ENCODE results near the gene SPATA24.
"Not testable (repeated sequence)": the region's sequence is repeated elsewhere in the genome, so short reads cannot be mapped to it uniquely, and the experiment has no call there.

SPATA24 gene

DNA sequence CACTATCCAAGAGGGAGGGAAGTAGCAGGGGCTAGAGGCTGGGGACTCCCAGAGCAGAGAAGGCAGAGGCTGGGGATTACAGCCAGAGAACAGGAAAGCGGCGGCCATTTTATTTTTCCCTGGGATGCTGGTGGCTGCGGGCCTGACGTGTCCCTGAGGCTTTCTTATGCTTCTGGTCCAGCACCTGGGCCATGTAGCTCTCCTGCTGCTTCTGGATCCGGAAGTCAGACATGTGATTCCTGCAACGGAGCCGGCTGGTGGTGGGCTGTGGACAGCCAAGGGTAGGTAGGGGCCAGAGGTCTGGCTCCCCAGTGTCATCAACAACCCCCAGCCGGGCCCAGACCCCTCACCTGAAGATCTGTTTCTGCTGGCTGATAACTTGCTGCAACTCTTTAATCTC lies 7.2 kb downstream of the SPATA24 start:
- DNase-seq (ENCODE audit: extremely low spot score, insufficient read length, low read depth) (no peak), FAIRE-seq (no peak)

DNA sequence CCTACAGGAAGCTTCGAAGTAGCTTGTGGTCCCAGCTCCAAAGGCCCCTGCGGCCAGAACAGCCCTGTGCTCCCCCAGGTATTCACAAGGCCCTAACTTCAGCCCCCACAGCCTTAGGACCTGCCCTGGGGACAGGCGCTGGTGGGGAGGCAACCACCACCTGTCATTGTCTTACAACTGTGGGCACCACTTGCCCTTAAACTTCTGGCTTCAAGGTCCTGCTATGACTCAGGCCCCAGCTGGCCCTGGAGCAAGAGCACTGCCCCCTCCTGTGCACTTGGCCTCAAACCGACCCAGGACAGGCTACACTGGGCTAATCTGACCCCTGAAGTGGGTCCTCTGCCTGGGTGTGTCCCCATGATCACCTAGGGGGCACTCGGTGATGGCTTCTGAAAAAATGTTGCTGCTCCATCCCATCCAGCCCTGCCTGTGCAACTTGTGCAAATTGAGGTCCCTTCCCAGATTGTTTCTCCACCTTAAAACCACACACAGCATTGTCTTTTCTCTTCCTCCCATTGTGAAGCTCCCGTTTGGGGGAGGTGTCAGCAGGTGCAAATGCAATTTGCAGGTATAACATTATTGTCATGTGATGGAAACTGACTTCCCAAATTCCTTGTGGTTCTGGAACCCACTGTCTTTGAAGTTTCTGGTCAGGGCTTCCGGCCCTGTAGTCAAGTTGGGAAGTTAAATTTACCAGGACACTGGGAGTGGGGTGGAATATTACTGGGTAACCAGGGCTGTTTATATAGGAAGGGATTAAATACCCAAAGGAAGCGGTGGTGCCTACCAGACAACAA lies 7.8 kb downstream of the SPATA24 start:
- DNase-seq (ENCODE audit: extremely low spot score, insufficient read length, low read depth) (no peak), FAIRE-seq (peak; percentile 38)

DNA sequence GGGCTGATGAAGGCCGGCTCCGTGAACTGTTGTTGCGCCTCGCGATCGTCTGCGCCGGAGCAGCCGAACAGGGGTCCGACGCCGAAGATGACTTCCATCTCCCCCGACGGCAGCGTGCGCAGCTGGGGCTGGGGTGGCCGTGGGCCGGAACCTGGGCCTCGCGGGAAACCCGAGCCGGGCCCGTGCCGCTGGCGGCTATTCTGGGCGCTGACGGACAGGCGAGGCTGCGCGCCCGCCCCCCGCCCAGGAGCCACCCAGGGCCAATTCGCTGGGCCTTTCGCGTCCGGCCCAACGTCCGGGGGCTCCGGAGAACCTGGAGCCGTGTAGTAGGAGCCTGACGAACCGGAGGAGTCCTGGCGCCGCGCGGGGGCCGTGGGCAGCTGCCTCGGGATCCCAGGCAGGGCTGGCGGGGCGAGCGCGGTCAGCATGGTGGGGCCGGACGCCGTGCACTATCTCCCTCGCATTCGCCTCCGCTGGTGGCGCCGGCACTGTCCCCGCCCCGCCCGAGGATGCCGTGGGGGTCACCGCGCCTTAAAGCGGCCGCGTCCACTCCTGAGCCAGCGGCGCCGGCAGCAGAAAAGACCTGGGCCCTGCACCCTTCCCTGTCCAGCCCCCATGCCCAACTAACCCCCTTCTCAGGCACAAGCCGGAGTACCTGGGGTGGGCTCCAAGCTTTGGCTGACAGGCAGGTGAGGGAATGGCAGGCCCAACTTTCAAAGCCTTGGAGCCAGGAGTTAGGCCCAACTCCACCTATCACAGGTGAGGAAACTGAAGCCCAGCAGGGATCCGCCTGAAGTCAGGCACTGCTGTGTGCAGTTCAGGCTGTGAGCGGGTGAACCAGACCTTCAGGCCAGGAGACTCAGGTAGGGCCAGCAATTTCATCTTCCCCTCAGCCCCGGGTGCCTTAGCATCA lies 9.0 kb downstream of the SPATA24 start, which contains the start of gene PROB1:
Gene PROB1, minus strand, starts transcription at position 451 of the 913 bp plus-strand sequence. Its CDS starts 23 bp downstream, at position 428.
- FAIRE-seq (no peak), DNase-seq (ENCODE audit: extremely low spot score, insufficient read length, low read depth) (no peak)

DNA sequence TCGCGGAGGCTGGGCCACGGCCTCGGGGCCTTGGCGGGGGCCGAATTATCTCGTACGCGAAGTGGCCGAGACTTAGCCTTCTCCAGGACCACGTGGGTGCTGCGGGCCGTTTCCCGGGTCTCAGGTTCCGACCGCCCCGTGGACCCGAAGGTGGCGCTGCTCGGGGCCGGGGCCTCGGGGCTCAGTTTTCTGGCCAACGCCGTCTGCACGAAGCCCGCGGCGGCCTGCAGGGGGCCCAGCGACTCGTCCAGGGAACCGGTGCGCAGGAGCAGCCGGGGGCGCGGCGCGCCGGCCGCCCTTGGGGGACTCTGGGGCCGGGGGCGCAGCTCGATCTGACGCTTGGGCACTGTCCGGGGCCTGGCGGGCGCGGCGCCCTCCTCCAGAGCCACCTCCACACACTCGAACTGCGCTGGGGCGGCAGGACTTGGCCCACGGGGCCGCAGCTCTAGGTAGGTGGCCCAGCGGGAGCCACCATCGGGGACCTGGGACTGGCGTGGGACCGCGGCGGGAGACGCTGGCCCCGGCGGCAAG lies 9.7 kb downstream of the SPATA24 start:
- DNase-seq (ENCODE audit: extremely low spot score, insufficient read length, low read depth) (no peak), FAIRE-seq (peak; percentile 26)

DNA sequence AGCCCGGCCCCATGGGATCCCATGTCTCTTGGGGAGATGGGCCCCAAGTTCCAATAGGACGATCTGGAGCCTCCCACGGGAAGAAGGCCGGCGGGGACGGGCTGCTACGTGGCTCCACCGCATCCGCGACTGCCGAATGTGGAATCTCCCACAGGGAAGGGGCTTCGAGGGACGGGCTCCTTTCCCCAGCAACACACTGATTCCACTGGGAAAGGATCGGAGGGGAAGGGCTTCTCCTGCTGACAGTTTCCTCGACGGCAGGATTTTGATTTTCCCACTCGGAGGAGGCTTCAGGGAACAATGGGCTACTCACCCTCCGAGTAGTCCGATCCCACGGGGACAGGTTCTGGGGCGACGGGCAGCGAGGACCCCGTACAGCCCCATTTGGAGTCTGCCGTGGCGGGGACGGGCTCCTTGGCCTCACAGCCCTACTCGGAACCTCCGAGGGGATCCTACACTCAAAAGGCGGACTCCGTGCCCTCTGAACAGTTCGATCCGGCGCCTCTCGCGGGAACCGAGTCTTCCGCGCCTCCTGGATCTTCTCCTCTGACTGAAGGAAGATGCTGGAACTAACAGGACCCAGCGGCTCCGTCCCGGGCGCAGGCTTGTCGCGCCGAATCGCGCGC lies 10.3 kb downstream of the SPATA24 start:
- FAIRE-seq (no peak), DNase-seq (ENCODE audit: extremely low spot score, insufficient read length, low read depth) (no peak)

DNA sequence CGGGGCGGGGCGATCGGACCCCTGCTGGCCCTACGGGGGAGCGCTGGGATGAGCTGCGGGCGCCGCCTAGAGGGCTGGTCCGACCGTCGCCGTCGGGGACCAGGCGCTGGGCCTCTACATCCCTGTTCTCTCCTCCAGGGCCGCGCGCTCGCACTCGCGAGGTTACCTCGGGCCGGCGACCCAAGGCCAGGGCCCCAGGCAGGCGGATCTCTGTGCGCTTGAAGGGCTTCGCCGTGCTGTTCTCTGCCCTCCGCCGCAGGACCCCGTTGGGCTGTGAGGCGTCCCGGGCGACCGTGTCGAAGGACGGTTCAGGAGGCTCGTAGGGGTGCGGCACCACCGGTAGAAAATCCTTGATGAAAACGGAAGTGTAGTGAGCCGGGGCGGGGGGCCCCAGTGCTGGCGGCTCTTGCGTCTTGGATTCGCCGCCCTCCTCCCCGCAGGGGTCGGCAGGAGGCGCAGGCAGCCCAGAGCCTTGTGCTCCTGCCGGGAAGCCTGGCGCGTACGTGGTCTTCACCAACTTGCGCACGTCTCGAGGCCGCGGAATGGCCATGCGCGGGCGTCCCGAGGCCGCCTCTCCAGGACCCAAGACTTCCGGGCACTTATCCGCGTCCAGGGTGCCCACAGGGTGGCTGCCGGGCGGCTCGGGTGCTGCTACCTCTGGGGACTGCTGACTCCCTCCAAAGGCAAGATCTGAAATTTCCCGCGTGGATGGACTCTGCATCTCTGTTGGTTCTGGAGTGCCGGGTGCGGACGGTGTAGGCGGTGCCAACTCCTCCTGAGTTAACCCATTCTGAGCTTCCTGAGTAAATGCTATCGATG lies 11.0 kb downstream of the SPATA24 start:
- peak; percentile 82 for FAIRE-seq
- peak; percentile 70 for DNase-seq (ENCODE audit: extremely low spot score, insufficient read length, low read depth)

- DNase-seq (ENCODE audit: extremely low spot score, insufficient read length, low read depth) = no peak
- no peak for FAIRE-seq
Measured at GRCh38 chr5:139392324-139392677, 11.6 kb downstream of the SPATA24 start.

- no peak for DNase-seq (ENCODE audit: extremely low spot score, insufficient read length, low read depth)
- peak; percentile 79 for FAIRE-seq
Measured at GRCh38 chr5:139391570-139392323, 12.1 kb downstream of the SPATA24 start.

- FAIRE-seq = no peak
- DNase-seq (ENCODE audit: extremely low spot score, insufficient read length, low read depth) = no peak
Measured at GRCh38 chr5:139390639-139391569, 13.0 kb downstream of the SPATA24 start.

- FAIRE-seq (peak; percentile 97), DNase-seq (ENCODE audit: extremely low spot score, insufficient read length, low read depth) (peak; percentile 88)
Measured at GRCh38 chr5:139389701-139390638, 13.9 kb downstream of the SPATA24 start, which contains the start of gene MZB1. TSS of gene MZB1 (minus strand) at chr5:139389913. CDS start at chr5:139389856, 57 bp downstream.

- DNase-seq (ENCODE audit: extremely low spot score, insufficient read length, low read depth) (no peak), FAIRE-seq (peak; percentile 77)
Measured at GRCh38 chr5:139388198-139388821, 15.6 kb downstream of the SPATA24 start.

DNA sequence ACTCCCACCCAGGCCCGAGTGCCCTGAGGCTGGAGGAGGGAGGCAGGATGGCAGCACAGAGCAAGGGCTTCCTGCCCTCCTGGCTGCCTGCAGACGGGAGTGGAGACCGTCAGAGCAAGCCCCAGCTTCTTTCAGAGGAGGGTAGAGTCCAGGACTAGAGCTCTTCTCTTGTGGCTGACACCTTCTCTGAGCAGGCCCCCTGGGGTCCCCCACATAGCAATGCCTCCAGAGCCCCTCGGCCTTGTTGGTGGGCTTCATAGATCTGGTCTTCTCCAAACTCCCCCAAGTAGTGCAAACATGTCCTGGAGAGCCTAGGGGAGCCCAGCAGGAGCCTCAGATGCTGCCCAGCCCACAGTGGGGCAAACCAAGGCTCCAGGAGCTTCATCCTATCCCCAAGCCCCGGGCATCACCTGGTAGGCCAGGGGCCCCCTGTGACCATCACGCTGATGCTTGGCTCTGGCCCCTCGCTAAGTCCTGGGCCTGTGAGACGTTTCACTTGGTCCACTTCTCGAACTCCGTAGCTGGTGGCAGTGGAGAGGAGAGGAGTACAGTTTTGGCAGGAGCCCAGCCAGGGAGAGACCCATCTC lies 16.2 kb downstream of the SPATA24 start:
- no peak for DNase-seq (ENCODE audit: extremely low spot score, insufficient read length, low read depth)
- no peak for FAIRE-seq

DNA sequence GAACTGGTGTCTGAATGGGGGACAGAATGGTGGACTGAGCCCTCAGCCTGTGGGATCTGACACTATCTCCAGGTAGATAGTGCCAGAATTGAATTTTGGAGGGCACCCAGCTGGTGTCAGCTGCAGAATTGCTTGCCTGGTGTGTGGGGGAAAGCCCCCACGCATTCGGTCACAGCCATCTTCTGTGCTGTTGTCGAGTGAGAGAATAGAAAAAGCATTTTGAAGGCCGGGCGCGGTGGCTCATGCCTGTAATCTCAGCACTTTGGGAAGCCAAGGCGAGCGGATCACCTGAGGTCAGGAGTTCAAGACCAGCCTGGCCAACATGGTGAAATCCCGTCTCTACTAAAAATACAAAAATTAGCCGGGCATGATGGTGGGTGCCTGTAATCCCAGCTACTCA lies 16.9 kb downstream of the SPATA24 start:
- not testable (repeated sequence) for DNase-seq (ENCODE audit: extremely low spot score, insufficient read length, low read depth); FAIRE-seq

GRCh38 chr5:139386050-139386438 lies 17.8 kb downstream of the SPATA24 start:
- no peak for DNase-seq (ENCODE audit: extremely low spot score, insufficient read length, low read depth)
- FAIRE-seq = no peak

Data from GM18507 (cell line).